HUDEP-2 (cell line): ENCODE data around the gene IL36B.

ENCODE experiments used
- DNase-seq, 76 experiments: peaks; one replicate each; lab custom pipeline; 2025; ENCODE audit not compliant: unreplicated experiment in 76 of 76; lab: John Stamatoyannopoulos, UW

Gene IL36B

GRCh38 chr2:113057117-113057516 is 4.5 kb upstream of the IL36B start:
- DNase-seq, result no peak

GRCh38 chr2:113056521-113056920 is 3.9 kb upstream of the IL36B start:
- no peak for DNase-seq

- DNase-seq, result no peak
Observed at GRCh38 chr2:113054066-113054465, 1.4 kb upstream of the IL36B start.

GRCh38 chr2:113053666-113054065 is 999 bp upstream of the IL36B start:
- DNase-seq, result no peak

GRCh38 chr2:113050921-113051895 is 1.5 kb downstream of the IL36B start:
- no peak for DNase-seq

- DNase-seq, result no peak
Observed at GRCh38 chr2:113046465-113046864, 6.2 kb downstream of the IL36B start.

GRCh38 chr2:113041871-113042270 is 10.8 kb downstream of the IL36B start:
- no peak for DNase-seq

- DNase-seq, result no peak
Observed at GRCh38 chr2:113039719-113040118, 12.9 kb downstream of the IL36B start.

- DNase-seq, result no peak
Observed at GRCh38 chr2:113039158-113039557, 13.5 kb downstream of the IL36B start.

- DNase-seq, result no peak
Observed at GRCh38 chr2:113038291-113038690, 14.4 kb downstream of the IL36B start.

GRCh38 chr2:113036763-113037162 is 15.9 kb downstream of the IL36B start:
- no peak for DNase-seq

GRCh38 chr2:113034016-113034415 is 18.7 kb downstream of the IL36B start:
- no peak for DNase-seq

- no peak for DNase-seq
Observed at GRCh38 chr2:113032737-113033136, 19.9 kb downstream of the IL36B start.

GRCh38 chr2:113028112-113028511 is 24.6 kb downstream of the IL36B start:
- no peak for DNase-seq

- no peak for DNase-seq
Observed at GRCh38 chr2:113027691-113028090, 25.0 kb downstream of the IL36B start.

GRCh38 chr2:113025737-113026136 is 26.9 kb downstream of the IL36B start:
- DNase-seq, result no peak

- DNase-seq, result no peak
Observed at GRCh38 chr2:113024764-113025163, 27.9 kb downstream of the IL36B start.

GRCh38 chr2:113021312-113021711 is 31.4 kb downstream of the IL36B start:
- no peak for DNase-seq

- DNase-seq, result no peak
Observed at GRCh38 chr2:113018509-113018908, 34.2 kb downstream of the IL36B start.

- no peak for DNase-seq
Observed at GRCh38 chr2:113015655-113016054, 37.0 kb downstream of the IL36B start.

GRCh38 chr2:113015042-113015441 is 37.6 kb downstream of the IL36B start:
- DNase-seq, result no peak

- no peak for DNase-seq
Observed at GRCh38 chr2:113014067-113014466, 38.6 kb downstream of the IL36B start.

- no peak for DNase-seq
Observed at GRCh38 chr2:113013336-113013661, 39.4 kb downstream of the IL36B start.
